B cell (primary cell): ENCODE results near the gene TMEM191B. TPM values are rescaled to one million over a fixed set of nuclear protein-coding genes. Genes with fewer than 3 reads are reported as not detected.
"Not testable (repeated sequence)": the region's sequence is repeated elsewhere in the genome, so short reads cannot be mapped to it uniquely, and the experiment has no call there.

Source experiments
- ATAC-seq: fragments of 200-7000 bp; cut with Tn5 transposase; one replicate; pipeline ENCODE4 v1.10.0; 2021; ENCODE audit warnings: low read depth, mild to moderate bottlenecking, moderate number of reproducible peaks, moderate library complexity
- CTCF ChIA-PET: fragments of 350-600 bp; sonication (Branson Sonifier 250); formaldehyde crosslinking; loops from one replicate; lab custom pipeline; 2021; ENCODE audit warnings: antibody characterized with exemption, inconsistent platforms; lab: Charles Lee
- POLR2A ChIA-PET: fragments of 350-600 bp; sonication (Branson Sonifier 250); formaldehyde crosslinking; loops from one replicate; lab custom pipeline; 2021; ENCODE audit warnings: antibody characterized with exemption; lab: Charles Lee
- DNase-seq: peaks from one replicate; pipeline ENCODE4 v3.0.0; 2013
- H2AFZ ChIP-seq: 2 replicates; pipeline ENCODE4 v1.6.1; 2012; ENCODE audit warnings: mild to moderate bottlenecking, low read depth, low read length; ENCODE audit not compliant: insufficient read depth, poor library complexity, severe bottlenecking
- H3K27ac ChIP-seq, 2 donors: 1 replicate in 1 of 2; 2 replicates in 1 of 2; pipeline ENCODE4 v1.5.1; 2012 to 2013; ENCODE audit warnings: low read length in 2 of 2, mild to moderate bottlenecking in 2 of 2, moderate library complexity in 1 of 2
- H3K27me3 ChIP-seq, 4 experiments: fragments of 200-600 bp in 1 of 4; sonication (generic) in 1 of 4; replicated peaks in 1 of 4; 1 replicate in 2 of 4; 2 replicates in 2 of 4; pipeline versions ENCODE4 v1.6.1 to v1.7.0; 2013 to 2016; ENCODE audit warnings: low read length in 3 of 4, mild to moderate bottlenecking in 2 of 4, mixed read lengths in 1 of 4, moderate library complexity in 1 of 4; ENCODE audit not compliant: insufficient read depth in 4 of 4, control insufficient read depth in 3 of 4; ENCODE audit errors: control extremely low read depth in 1 of 4
- H3K36me3 ChIP-seq, 2 experiments: replicated peaks in 1 of 2; 1 replicate in 1 of 2; 2 replicates in 1 of 2; pipeline versions ENCODE4 v1.6.1 to v1.7.1; 2013; ENCODE audit warnings: low read length in 1 of 2; ENCODE audit not compliant: insufficient read depth in 2 of 2, control insufficient read depth in 1 of 2; ENCODE audit errors: control extremely low read depth in 1 of 2, extremely low read depth in 1 of 2
- H3K4me1 ChIP-seq, 2 donors: fragments of 200-600 bp in 1 of 2; sonication (generic) in 1 of 2; 1 replicate in 1 of 2; 2 replicates in 1 of 2; pipeline versions ENCODE4 v1.5.1 to v1.6.1; 2013 to 2017; ENCODE audit warnings: low read length in 2 of 2; ENCODE audit not compliant: control insufficient read depth in 2 of 2, insufficient read depth in 2 of 2
- H3K4me2 ChIP-seq: replicated peaks from 2 replicates; pipeline ENCODE3; 2012; ENCODE audit warnings: mild to moderate bottlenecking, low read depth, low read length; ENCODE audit not compliant: poor library complexity, severe bottlenecking
- H3K4me3 ChIP-seq, 5 experiments: fragments of 200-600 bp in 1 of 5; sonication (generic) in 1 of 5; 1 replicate in 3 of 5; 2 replicates in 2 of 5; pipeline versions ENCODE4 v1.5.1 to v1.7.0; 2011 to 2016; ENCODE audit warnings: low read length in 4 of 5, mild to moderate bottlenecking in 4 of 5, low read depth in 2 of 5, control low read depth in 1 of 5, moderate library complexity in 1 of 5; ENCODE audit not compliant: insufficient read depth in 1 of 5; ENCODE audit errors: control extremely low read depth in 1 of 5, extremely low read depth in 1 of 5
- H3K79me2 ChIP-seq: fragments of 200-600 bp; sonication (generic); one replicate; pipeline ENCODE4 v1.6.0; 2016; ENCODE audit warnings: low read length; ENCODE audit not compliant: control insufficient read depth, insufficient read depth
- H3K9ac ChIP-seq: fragments of 200-600 bp; sonication (generic); 2 replicates; pipeline ENCODE4 v1.6.1; 2017; ENCODE audit warnings: mild to moderate bottlenecking, low read length, moderate library complexity
- H3K9me3 ChIP-seq, 3 donors: one replicate each; pipeline versions ENCODE4 v1.6.1 to v1.7.1; 2013; ENCODE audit warnings: low read length in 2 of 3; ENCODE audit not compliant: control insufficient read depth in 2 of 3, insufficient read depth in 1 of 3; ENCODE audit errors: control extremely low read depth in 1 of 3
- H4K20me1 ChIP-seq: 2 replicates; pipeline ENCODE4 v1.6.0; 2012; ENCODE audit warnings: mild to moderate bottlenecking, low read length; ENCODE audit not compliant: insufficient read depth, control insufficient read depth, poor library complexity, severe bottlenecking
- H3K27ac Mint-ChIP-seq: one replicate; pipeline ENCODE4 v1.8.0; 2021; ENCODE audit warnings: mixed read lengths
- H3K27me3 Mint-ChIP-seq: one replicate; pipeline ENCODE4 v1.8.0; 2021; ENCODE audit warnings: mixed read lengths
- H3K4me1 Mint-ChIP-seq: one replicate; pipeline ENCODE4 v1.8.0; 2021; ENCODE audit warnings: mixed read lengths
- H3K4me3 Mint-ChIP-seq: one replicate; pipeline ENCODE4 v1.8.0; 2021; ENCODE audit warnings: mixed read lengths
- H3K9me3 Mint-ChIP-seq: one replicate; pipeline ENCODE4 v1.8.0; 2022; ENCODE audit warnings: mixed read lengths; ENCODE audit not compliant: insufficient read depth
- WGBS: methylation state at CpG from one replicate; pipeline ENCODE4 v1.1.5; 2013; ENCODE audit warnings: missing lambda C conversion rate; ENCODE audit not compliant: insufficient coverage; 5-methylcytosine and 5-hydroxymethylcytosine counted together
- intact Hi-C: fragments of 100-400 bp; cut with micrococcal nuclease; formaldehyde crosslinking; loops from one replicate; pipeline ENCODE4 v1.10.0; 2022
- polyA plus RNA-seq: library from polyadenylated mRNA; depleted of rRNA; stranded (reverse); fragments of >200 nt; gene quantifications from 2 replicates; pipeline ENCODE4 v1.2.3, GENCODE V29; 2012
- total RNA-seq, 2 donors: library from RNA; stranded (reverse); fragments of 120-200 nt in 1 of 2; gene quantifications; 1 replicate in 1 of 2; 2 replicates in 1 of 2; pipeline versions ENCODE4 v1.2.3 to v1.2.4, GENCODE V29; 2013 to 2022

The TMEM191B gene
- total and polyA plus RNA-seq, 2 donors (not counting 1 experiment from before 2014, with no cell fraction given): 6.1 to 8.3 TPM

- H4K20me1 ChIP-seq: not testable (repeated sequence)
These were observed 1.2 kb downstream of the TMEM191B start for GRCh38 chr22:18528597-18529415.

GRCh38 chr22:18529416-18530145, 2.0 kb downstream of the TMEM191B start:
- H3K4me2 ChIP-seq, H3K4me3 ChIP-seq, CTCF ChIA-PET, H3K4me3 Mint-ChIP-seq, DNase-seq, H4K20me1 ChIP-seq, H3K27me3 ChIP-seq, H3K4me1 ChIP-seq, H3K27ac Mint-ChIP-seq, H3K27ac ChIP-seq, H3K4me1 Mint-ChIP-seq, H3K9me3 ChIP-seq, H3K27me3 Mint-ChIP-seq, H3K79me2 ChIP-seq, POLR2A ChIA-PET, ATAC-seq, H2AFZ ChIP-seq, H3K9me3 Mint-ChIP-seq, intact Hi-C loops, H3K36me3 ChIP-seq, H3K9ac ChIP-seq: not testable (repeated sequence)
- no CpG with 5 or more reads among the region's 57 CpGs for WGBS

More at GRCh38 chr22:18528597-18529415, 1.2 kb downstream of the TMEM191B start:
- CTCF ChIA-PET, H3K36me3 ChIP-seq, intact Hi-C loops, POLR2A ChIA-PET, H3K9me3 Mint-ChIP-seq, H3K27me3 Mint-ChIP-seq, H3K4me1 ChIP-seq, H2AFZ ChIP-seq, H3K9me3 ChIP-seq, H3K4me1 Mint-ChIP-seq, H3K27me3 ChIP-seq, H3K9ac ChIP-seq, H3K79me2 ChIP-seq, H3K4me2 ChIP-seq: not testable (repeated sequence)
- H3K27ac ChIP-seq: peak overlapping the region in 1 of 2 donors; percentile 54
- ATAC-seq: peak; percentile 81
- no CpG with 5 or more reads among the region's 66 CpGs for WGBS
- Mint-ChIP-seq H3K4me3 (peak overlapping the region; percentile 83), H3K27ac (peak overlapping the region; percentile 93)
- H3K4me3 ChIP-seq: peak overlapping the region in 1 of 5 experiments; percentile 22
- DNase-seq: peak; percentile 73

- H3K9me3 Mint-ChIP-seq, H3K4me1 Mint-ChIP-seq, H3K4me2 ChIP-seq, H3K4me3 Mint-ChIP-seq, H3K27me3 ChIP-seq, H3K27me3 Mint-ChIP-seq, DNase-seq, H4K20me1 ChIP-seq, CTCF ChIA-PET, H3K36me3 ChIP-seq, H3K9me3 ChIP-seq, H3K4me1 ChIP-seq, H2AFZ ChIP-seq, intact Hi-C loops, ATAC-seq, H3K27ac ChIP-seq, POLR2A ChIA-PET, H3K9ac ChIP-seq, H3K27ac Mint-ChIP-seq, H3K4me3 ChIP-seq, H3K79me2 ChIP-seq: not testable (repeated sequence)
- WGBS: no CpG with 5 or more reads among the region's 11 CpGs
These were observed 6.0 kb downstream of the TMEM191B start for GRCh38 chr22:18533633-18534032.

- WGBS: no CpG with 5 or more reads among the region's 12 CpGs
- POLR2A ChIA-PET, H4K20me1 ChIP-seq, CTCF ChIA-PET, DNase-seq, H3K36me3 ChIP-seq, H3K27ac ChIP-seq, H3K9me3 Mint-ChIP-seq, H3K4me3 ChIP-seq, H3K27ac Mint-ChIP-seq, H3K4me1 Mint-ChIP-seq, H3K4me3 Mint-ChIP-seq, H3K4me2 ChIP-seq, H3K9me3 ChIP-seq, H3K9ac ChIP-seq, H3K79me2 ChIP-seq, H3K27me3 Mint-ChIP-seq, H3K4me1 ChIP-seq, ATAC-seq, H2AFZ ChIP-seq, H3K27me3 ChIP-seq, intact Hi-C loops: not testable (repeated sequence)
These were observed 6.7 kb downstream of the TMEM191B start for GRCh38 chr22:18534315-18534714.
